ENCODE data around the gene ABCA13.

The ABCA13 gene

DNA sequence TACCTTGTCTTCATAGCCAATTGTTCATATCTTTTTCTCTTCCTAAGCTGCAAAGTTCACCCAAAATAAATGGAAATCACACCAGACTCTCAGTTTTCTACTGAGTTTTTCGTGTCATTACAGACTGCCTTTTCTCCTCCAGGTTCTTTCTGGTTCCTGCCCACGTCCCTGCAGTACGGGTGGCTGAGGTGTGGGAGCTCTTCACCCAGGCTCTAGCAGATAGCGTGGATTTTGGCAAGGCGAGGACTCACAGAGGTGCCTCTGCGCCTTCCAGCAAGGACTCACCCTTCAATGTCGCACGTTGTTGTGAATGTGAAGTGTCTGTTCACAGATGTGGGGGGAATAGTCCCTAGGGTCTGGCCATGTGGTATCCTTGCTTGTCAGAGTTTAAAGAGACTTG lies 71.6 kb downstream of the ABCA13 start:
- DNase-seq (ENCODE audit: low spot score) = no peak

DNA sequence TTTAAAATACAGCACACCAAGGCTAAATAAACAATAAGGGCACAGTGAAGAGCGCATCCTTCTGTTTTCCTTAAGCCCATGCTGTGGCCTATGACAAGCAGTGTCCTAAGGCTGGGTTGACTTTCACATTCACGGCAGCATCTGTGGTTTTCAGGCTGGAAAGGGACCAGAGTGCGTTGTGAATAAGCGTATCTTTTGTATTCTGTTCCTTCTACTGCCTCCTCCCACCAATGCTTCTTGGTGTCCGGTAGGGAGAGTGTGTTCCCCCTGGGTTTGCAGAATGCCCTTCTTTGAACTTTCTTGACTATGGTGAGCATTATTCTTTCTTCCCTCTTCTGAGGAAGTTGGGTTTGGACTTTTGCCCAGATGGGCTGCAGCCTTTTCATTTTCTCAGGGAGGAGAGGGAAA lies 73.6 kb downstream of the ABCA13 start:
- DNase-seq (ENCODE audit: low spot score) = peak; percentile 14

DNA sequence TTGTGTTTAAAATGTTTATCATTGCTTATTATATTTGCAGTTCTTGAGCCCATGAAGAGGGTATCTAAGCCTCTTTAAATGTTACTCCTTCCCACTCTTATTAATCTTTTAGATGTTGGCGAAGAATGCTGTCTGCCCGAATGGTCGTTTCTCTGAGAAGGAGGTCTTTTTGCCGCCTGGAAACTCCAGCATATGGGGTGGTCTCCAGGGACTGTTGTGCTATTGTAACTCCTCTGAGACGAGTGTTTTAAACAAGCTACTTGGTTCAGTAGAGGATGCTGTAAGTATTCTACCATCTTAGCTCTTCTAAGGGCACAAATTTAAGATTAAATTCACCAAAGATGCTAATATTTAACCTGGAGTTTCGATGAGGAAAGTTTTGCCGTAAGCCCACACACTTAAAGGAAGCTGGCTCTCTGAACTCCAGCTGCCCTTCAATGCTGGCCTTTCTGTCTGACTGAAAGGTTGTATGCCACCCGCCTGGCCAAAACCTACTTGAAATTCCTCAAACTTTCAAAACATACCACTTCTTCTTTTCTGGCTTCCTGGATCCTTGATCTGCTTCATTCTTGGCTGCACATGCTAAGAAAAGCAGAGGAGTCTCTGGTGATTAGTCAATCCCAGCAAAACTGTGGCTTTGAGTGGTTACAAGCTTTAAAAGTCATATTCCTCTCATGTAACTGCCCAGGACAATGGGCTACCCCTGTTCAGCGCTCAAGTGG lies 74.7 kb downstream of the ABCA13 start:
- DNase-seq (ENCODE audit: low spot score) = peak; percentile 11

DNA sequence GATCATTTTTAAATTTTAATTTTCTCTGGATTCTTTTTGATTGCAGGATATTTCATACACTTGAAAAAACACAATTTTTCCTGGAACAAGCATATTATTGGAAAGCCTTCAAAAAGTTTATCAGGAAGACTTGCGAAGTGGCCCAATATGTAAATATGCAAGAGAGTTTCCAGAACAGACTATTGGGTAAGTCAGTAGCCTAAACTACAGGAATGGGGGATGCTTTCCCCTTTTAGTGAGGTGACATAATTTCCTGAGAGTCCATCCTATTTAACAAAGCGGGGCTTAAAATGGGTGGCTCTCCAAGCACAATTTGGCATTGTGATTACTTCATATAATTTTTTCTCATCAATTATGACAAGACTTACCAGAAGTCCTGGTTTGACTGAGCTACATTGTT lies 77.9 kb downstream of the ABCA13 start:
- no peak for DNase-seq (ENCODE audit: low spot score)

DNA sequence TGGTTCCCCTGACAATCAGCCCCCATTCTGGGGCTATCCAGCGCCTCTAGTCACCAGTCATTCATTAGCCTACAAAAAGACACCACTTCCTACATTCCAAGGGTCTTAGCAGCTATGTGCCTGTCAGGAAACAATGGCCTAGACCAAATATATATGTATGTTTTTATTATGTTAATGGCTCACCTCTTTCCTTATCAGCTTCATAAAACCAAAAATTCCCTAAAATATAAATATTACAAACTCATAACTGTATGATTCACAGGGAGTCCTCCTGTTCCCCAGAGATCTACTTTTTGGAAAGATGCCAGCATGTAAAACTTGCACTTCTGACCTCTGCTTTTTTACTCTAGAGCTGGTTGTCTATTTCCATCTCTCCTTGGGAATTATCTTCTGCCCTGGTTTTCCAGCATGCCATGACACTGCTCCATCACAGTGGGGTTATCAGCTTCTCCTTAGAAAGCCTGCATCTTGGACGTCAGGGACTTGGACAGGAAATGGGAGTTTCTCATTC lies 79.2 kb downstream of the ABCA13 start:
- peak; percentile 29 for DNase-seq (ENCODE audit: low spot score)

DNA sequence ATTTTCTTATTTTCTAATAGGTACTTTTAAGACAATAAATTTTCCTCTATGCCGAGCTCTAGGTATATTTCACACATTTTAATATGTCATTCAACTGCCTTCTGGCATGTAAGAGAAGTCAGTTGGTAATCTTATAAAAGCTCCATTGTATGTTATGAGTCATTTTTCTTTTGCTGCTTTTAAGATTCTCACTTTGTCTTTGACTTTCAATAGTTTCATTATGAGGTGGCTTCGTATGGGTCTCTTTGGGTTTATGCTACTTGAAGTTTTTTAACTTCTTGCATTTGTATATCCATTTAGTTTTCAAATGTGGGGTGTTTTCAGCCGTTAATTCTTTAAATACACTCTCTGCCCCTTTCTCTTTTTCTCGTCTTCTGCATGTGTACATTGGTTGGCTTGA lies 80.5 kb downstream of the ABCA13 start:
- no peak for DNase-seq (ENCODE audit: low spot score)

DNA sequence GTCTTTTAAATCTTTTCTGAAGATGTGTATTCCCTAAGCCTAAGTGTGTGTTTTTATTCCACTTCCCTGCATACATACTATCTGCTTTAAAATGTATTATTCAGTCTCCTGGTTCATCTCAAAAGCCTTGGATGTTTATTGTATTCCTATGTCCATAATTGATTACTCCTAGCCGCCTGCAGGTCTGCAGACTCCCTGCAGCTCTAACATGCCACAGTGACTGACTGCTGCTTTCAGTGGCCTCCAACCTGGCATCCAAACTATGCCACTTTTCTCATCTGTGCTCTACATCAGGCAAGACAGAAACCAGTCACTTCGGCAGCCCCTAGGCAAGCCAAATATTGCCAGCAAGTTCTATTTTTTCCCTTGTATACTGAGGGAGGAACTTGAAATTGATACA lies 81.7 kb downstream of the ABCA13 start:
- no peak for DNase-seq (ENCODE audit: low spot score)

DNA sequence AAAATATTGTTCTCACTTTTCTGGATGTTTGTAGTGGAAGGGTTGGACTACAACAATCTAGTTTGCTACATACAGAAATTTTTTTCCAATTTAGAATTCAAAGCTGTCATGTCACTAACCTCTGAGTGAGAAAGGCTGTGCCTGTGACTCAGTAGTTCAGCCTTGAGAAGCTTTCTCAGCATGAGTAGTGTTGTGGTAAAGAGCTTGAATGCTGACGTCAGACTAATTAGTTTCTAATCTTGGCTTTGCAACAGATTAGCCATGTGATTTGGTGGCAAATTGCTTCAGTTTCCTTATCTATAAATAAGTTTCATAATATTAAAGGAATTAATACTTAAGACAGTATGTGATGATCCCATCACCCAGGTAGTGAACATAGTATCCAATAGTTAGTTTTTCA lies 83.8 kb downstream of the ABCA13 start:
- no peak for DNase-seq (ENCODE audit: low spot score)

DNA sequence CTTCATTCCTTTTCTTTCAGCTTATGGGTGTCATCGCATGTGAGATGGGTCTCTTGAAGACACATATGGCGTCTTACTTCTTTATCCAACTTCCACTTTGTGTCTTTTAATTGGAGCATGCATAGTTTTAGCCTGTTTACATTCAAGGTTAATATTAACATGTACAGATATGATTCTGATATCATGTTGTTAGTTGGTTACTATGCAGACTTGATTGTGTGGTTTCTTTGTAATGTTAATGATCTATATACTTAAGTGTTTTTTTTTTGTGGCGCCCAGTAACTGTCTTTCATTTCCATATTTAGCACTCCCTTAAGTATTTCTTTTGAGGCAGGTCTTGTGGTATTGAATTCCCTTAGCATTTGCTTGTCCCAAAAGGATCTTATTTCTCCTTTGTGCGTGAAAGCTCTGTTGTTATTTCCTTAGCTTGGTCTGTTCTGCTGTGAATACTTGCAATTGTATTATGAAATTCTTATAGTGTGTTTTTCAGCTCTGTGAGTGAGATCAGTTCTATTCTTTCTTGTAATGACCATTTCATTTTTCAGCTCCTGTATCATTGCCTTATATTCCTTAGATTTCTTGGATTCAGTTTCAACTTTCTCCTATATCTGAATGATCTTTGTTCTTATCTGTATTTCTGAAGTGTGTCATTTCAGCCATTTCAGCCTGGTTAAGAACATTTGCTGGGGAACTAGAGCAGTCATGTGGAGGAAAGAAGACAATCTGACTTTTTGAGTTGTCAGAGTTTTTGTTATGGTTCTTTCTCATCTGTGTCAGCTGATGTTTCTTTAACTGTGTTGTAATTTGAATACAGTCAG lies 88.4 kb downstream of the ABCA13 start:
- DNase-seq (ENCODE audit: low spot score) = no peak

DNA sequence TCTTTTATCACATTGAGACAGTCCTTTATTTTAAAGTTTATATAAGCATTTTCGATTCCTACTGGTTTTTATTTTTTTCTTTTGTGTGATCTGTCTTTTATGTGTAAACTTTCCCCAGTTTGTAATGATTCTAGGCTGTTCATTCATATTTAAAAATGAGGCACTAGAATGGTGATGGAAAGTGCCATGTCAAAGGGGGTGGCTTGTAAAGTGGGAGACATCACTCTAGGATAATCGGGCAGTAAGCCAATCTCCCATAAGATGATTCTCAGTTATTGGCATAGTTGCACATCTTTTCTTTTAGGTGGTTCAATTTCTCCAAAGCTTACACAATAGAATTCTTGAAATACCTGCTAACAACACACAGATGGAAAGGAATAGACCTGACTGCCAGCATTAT lies 90.4 kb downstream of the ABCA13 start:
- no peak for DNase-seq (ENCODE audit: low spot score)

DNA sequence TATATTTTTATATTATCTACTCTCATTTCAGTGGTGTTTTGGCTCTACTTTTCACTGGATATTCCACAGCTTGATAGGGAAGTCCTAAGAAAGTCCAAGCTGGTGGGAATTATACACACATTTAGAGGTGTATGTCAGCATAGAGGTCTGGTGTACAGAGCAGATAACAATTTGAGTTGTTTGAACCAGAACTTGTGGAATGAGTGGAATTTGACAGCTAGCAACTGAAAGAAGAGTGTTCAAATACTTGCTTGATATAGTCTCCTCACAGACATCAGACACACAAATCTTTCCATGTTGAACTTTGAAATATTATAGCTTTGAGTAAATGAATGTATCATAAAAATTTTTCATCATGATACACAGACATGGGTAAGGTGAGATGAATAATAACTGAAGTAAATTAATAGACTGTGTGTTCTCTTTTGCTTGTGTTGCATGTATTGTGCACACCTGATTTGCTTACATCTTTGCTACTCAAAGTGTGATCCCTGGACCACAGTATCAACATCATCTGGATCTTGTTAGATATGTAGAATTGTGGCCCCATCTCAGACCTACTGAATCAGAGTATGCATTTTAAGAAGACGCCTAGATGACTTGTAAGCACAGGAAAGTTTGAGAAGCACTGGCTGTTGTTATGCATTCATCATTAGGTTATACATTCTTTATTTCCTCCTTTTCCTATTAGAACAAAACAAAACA lies 91.5 kb downstream of the ABCA13 start:
- no peak for DNase-seq (ENCODE audit: low spot score)

DNA sequence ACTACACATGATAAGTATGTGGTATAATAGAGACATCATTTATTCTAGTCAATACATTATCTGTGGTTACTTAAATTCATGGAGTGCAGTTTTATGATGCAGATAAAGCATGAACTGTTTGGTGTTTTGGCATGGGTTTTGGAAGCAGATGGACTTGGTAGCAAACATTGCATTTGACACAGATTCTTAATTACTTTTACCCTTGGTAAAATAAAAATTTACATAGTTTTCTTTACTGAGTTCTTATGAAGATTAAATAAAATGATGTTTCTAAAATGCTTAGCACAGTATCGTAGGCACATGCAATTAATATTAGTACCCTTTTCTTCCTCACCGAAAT lies 92.0 kb downstream of the ABCA13 start:
- DNase-seq (ENCODE audit: low spot score) = no peak

DNA sequence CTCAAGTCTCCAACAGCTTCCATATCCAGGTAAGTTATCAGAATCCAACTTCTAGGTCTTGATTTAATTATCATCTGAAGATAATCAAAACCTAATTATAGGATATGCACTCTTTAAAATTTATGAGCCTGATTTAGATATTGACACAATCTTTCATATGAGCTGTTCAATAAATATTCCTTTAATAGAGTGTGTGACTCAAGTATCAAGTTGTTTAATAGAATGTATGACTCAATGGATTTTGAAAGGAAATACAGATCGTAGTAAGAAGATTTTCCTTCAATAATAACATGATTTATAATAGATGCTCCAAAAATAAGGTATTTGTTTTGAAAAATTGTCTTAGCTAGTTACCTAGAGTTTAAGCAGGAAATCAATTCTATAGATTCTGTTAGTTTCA lies 97.8 kb downstream of the ABCA13 start:
- DNase-seq (ENCODE audit: low spot score) = no peak

DNA sequence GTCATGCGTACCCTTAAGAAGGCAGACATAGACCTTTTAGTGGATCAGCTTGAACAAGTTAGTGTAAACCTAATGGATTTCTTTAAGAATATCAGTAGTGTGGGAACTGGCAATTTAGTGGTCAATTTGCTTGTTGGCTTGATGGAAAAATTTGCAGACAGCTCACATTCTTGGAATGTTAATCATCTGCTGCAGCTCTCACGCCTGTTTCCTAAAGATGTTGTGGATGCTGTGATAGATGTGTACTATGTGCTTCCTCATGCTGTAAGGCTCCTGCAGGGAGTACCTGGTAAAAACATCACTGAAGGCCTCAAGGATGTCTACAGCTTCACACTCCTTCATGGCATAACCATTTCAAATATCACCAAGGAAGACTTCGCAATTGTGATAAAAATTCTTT lies 103.4 kb downstream of the ABCA13 start:
- no peak for DNase-seq (ENCODE audit: low spot score)

DNA sequence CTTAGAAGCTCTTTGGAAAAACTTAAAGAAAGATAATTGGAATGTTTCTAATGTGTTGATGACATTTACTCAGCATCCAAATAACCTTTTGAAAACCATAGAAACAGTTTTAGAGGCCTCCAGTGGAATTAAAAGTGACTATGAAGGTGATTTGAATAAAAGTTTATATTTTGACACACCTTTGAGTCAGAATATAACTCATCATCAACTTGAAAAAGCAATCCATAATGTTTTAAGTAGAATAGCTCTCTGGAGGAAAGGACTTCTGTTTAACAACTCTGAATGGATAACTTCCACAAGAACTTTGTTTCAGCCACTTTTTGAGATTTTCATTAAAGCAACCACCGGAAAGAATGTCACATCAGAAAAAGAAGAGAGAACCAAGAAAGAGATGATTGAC lies 108.2 kb downstream of the ABCA13 start:
- DNase-seq (ENCODE audit: low spot score) = no peak

DNA sequence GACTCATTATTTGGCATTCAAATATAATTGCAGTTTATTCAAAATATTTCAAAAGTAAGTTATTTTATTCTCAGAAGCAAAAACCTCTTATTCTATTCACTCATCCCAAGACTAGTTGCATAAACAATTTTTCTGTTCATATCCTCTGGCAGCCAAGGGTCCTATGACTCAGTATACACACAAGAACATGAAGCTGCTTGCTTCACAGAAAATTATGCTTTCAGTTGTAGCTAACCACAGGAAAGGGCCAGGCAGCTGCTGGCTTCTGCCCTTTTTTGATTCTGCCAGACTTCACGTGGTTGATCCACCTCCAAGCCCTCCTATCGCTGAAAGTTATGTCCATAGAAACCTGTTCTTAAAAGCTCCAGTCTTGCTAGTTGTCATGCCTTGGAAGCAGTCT lies 108.8 kb downstream of the ABCA13 start:
- DNase-seq (ENCODE audit: low spot score) = peak; percentile 58

DNA sequence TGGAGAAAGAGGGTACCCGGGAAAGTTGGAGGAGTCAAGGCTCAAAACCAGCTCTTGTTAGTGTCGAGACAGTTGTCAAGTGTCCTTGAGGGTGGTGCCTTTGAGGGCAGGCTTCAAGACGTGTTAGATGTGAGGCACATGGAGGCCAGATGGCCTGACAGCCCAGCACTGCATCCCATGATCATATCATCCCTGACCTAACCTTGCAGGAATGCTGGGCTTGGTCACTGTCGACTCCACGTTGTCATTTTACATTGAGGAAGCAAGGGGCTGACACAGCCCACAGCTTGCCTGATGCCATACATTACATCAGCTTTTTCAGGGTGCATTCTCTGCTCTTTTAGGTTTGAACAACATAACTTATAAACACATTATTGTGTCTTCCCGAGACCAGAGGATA lies 114.1 kb downstream of the ABCA13 start:
- peak; percentile 67 for DNase-seq (ENCODE audit: low spot score)

DNA sequence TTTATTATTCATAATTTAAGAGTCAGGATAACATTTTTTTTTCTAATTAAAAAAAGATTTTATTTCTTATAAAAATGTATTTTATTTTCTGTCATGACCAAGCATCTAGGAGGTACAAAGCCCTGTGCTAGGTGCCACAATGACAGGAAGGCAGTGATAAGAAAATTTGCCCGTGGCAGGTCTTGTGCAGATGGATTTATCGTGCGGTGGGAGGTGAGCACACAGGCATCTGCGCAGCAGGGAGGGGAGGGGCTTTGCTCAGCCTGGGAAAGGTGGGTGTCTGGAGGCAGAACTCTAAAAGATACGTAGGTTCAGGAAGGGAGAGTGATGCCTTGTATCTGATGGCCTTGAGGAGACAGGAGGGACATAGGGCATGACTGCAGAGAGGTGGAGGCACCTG lies 115.6 kb downstream of the ABCA13 start:
- no peak for DNase-seq (ENCODE audit: low spot score)

DNA sequence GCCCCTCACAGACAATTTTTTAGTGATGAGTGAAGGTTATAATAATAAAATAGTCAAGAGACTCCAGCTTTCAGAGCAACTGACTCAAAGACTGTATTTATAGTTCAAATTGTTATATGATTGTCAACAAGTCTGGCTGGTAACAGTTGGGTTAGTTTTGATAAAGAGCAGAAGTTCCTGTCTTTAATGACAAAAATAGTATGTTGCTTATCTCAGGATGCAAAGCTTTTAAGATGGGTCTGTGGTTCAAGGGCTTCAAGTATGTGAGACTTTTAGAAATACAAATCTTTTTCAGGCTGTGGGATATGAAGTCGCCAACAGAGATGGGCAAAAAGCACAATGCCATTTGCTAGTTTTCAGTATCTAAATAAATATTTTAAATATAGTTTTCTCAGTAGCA lies 118.4 kb downstream of the ABCA13 start:
- peak; percentile 23 for DNase-seq (ENCODE audit: low spot score)

DNA sequence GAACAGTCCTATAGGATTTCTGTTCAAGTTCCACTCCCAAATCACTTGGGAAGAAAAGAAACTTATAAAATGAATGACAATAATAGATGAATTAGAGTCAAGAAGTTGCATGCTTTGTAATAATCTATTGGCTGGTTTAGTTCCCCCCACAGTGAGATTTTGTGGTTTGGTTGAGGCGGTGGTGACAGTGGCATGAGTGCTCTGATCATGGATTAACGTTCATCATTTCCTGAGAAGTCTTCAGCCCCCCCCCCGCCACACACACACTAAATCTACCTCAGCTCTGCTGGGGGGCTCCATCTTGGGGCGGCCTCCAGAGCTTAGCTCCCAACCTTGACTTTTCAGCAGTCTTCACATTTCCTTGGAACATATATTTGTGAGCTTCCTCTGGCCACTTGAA lies 121.7 kb downstream of the ABCA13 start:
- no peak for DNase-seq (ENCODE audit: low spot score)

DNA sequence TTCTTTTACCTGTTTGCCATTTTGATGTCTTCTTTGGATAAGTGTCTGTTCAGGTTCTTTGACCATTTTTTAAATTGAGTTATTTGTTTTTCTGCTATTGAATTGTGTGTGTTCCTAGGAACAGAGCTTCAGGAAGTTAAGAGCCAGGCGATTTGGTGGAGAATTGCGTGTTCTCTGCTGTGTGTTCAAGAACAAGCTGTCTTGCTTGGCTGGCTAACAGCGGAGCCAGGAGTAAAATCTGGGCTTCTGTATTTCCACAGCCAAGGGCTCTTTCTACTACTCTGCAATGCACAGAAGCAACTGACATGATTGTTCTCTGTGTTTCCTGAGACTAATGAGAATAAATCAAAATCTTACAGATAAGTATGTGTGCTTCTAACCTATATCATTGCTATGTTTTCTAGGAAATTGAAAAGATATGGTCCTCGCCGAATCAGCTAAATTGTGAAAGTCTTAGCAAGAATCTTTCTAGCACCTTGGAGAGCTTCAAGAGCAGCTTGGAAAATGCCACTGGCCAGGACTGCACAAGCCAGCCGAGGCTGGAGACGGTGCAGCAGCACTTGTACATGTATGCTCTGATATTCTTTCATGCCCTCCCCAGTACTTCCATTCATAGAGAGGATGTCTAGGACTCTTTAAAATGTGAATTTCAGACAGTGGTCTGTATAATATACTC lies 124.2 kb downstream of the ABCA13 start:
- no peak for DNase-seq (ENCODE audit: low spot score)

DNA sequence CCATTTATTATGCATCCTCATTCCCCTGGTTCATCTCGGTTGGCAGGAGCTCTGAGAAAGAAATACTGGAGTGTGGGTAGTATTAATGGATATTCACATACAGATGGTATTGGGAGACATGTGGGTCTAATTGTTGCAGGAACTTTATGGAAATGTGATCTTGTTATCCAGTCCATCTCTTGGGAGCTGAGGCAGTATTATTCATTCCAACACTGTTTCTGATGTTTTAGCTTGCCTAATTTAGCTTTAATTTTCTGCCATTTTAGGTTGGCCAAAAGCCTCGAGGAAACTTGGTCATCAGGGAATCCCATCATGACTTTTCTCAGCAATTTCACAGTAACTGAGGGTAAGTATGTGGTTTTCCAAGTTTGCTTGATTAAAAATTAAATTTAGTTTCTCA lies 125.7 kb downstream of the ABCA13 start:
- DNase-seq (ENCODE audit: low spot score) = no peak

Measured in hepatic stellate cell (primary cell).